ENCODE measurements around the gene CYB561D1.
A peak's percentile ranks its signal among the peaks of the same experiment; 100 is the strongest.

Gene CYB561D1

DNA sequence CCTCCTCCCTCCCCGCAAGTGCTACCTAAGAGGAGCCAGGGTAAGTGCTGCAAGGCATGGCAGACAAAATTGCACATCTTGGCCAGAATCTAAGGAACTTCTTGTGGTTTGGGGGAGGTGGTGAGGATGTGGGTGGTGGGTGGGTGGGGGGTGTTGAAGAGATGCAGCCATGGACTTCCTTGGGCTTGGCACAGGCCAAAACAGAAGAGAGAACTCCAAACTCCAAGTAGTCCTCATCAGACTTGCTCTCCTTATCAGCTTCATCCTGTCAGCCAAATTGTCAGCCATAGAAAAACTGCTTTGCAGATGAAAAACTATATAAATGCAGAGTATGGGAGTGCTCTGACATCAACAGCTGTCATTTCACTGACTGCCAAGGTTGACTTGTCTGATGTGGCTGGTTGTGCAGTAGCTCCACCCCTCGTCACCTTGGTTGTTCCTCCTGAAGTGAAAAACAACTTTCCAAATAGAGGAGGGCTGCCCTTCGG, 8.5 kb downstream of the CYB561D1 start:
- DNase-seq (ENCODE audit: low read depth), result no peak
- H3K36me3 ChIP-seq (ENCODE audit: control insufficient read depth, insufficient read depth, low read length, severe bottlenecking), result peaks cover 14% of the 10 kb centered on the region
- no peaks in the 10 kb centered on the region for H3K27me3 ChIP-seq (replicated peaks; ENCODE audit: control insufficient read depth, insufficient read depth, low read length)
- peaks cover 4% of the 10 kb centered on the region for H3K4me1 ChIP-seq (ENCODE audit: control insufficient read depth, insufficient read depth, low read length)
- H3K4me3 ChIP-seq (ENCODE audit: low read length), result no peak overlapping the region
- no peaks in the 10 kb centered on the region for H3K9me3 ChIP-seq (ENCODE audit: control insufficient read depth, low read length)
- no peak overlapping the region for H3K9ac ChIP-seq (ENCODE audit: low read length)

DNA sequence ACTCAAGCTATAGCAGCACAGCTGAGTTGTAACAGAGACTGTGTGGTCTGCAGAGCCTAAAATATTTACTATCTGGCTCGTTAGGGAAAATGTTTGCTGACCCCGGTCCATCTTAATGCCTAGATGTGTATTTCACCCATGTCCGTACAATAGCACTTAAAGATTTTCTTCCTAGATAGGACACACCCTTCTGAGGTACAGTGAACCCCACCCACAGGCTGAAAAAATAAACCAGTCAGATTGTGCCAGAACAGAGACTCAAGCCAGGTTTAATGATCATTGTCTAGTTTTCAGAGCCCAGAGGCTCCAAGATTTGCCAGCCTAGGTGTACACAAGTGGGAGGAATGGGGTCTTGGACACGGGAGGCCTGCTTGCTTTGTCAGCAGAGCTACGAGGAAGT, 10.0 kb downstream of the CYB561D1 start:
- Histone ChIP-seq H3K27me3 (replicated peaks; ENCODE audit: control insufficient read depth, insufficient read depth, low read length) (no peaks in the 10 kb centered on the region), H3K9ac (ENCODE audit: low read length) (no peak overlapping the region), H3K4me3 (ENCODE audit: low read length) (no peak overlapping the region), H3K36me3 (ENCODE audit: control insufficient read depth, insufficient read depth, low read length, severe bottlenecking) (peaks cover 7% of the 10 kb centered on the region), H3K9me3 (ENCODE audit: control insufficient read depth, low read length) (no peaks in the 10 kb centered on the region), H3K4me1 (ENCODE audit: control insufficient read depth, insufficient read depth, low read length) (peaks cover 4% of the 10 kb centered on the region)
- no peak for DNase-seq (ENCODE audit: low read depth)

DNA sequence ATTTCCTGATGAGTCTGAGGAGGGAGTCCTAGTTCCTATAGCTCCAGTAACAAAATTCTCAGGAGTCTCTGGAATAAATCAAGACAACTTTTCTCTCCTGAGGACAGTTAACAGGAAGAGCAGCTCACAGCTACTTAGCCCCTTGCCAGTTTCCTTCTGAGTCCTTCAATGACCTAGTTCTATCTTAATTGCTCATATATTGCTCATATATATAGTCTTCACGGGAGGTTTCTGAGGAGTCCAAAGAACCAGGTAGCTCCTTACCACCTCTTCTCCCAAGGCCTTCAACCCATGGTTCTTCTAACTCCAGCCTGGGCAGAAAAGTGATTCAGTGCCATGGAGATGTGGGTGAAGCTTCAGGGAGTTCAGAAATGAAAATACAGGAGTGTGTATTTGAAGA, 11.1 kb downstream of the CYB561D1 start:
- Histone ChIP-seq H3K9me3 (ENCODE audit: control insufficient read depth, low read length) (no peaks in the 10 kb centered on the region), H3K4me3 (ENCODE audit: low read length) (no peak overlapping the region), H3K27me3 (replicated peaks; ENCODE audit: control insufficient read depth, insufficient read depth, low read length) (no peaks in the 10 kb centered on the region), H3K9ac (ENCODE audit: low read length) (no peak overlapping the region), H3K4me1 (ENCODE audit: control insufficient read depth, insufficient read depth, low read length) (peaks cover 3% of the 10 kb centered on the region), H3K36me3 (ENCODE audit: control insufficient read depth, insufficient read depth, low read length, severe bottlenecking) (peaks cover 7% of the 10 kb centered on the region)
- no peak for DNase-seq (ENCODE audit: low read depth)

DNA sequence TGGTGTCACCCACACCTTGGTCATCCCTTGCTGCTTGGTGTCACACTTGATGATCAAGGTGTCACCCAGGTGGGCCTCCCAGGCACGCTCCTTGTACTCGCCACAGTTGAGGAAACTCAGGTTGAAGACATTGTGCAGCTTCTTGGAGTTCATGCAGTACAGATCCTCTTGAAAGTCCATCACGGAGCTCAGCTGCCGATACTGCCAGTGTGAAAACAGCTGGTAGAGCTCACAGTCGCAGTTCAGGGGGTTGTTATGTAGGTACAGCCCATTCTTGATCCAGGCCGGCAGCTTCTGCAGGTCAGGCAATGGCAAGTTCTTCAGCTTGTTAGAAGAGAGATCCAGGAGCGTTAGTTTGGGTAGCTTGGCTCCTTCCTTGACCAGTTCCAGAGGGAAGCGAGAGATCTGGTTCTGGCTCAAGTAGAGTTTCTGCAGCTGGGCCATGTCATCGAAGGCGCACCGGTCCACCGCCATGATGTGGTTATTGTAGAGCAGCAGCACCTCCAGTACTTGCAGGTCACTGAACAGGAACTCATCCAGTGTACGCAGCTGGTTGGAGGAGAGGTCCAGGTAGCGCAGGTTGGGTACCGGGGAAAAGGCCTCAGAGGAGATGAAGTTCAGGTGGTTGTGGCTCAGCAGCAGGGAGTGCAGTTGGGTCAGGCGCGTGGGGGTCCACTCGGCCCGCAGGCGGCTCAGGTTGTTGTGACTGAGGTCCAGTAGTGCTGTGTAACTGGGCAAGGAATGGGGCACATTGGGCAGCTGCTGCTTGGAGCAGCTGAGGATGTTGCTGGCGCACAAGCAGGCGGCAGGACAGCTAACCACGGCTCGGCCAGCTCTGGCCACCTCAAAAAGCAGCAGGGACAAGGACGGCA, 14.3 kb downstream of the CYB561D1 start:
- peaks cover 4% of the 10 kb centered on the region for H3K27me3 ChIP-seq (replicated peaks; ENCODE audit: control insufficient read depth, insufficient read depth, low read length)
- no peak for DNase-seq (ENCODE audit: low read depth)
- H3K4me3 ChIP-seq (ENCODE audit: low read length), result no peak overlapping the region
- peaks cover 9% of the 10 kb centered on the region for H3K4me1 ChIP-seq (ENCODE audit: control insufficient read depth, insufficient read depth, low read length)
- no peaks in the 10 kb centered on the region for H3K36me3 ChIP-seq (ENCODE audit: control insufficient read depth, insufficient read depth, low read length, severe bottlenecking)
- H3K9ac ChIP-seq (ENCODE audit: low read length), result no peak overlapping the region
- H3K9me3 ChIP-seq (ENCODE audit: control insufficient read depth, low read length), result no peaks in the 10 kb centered on the region

DNA sequence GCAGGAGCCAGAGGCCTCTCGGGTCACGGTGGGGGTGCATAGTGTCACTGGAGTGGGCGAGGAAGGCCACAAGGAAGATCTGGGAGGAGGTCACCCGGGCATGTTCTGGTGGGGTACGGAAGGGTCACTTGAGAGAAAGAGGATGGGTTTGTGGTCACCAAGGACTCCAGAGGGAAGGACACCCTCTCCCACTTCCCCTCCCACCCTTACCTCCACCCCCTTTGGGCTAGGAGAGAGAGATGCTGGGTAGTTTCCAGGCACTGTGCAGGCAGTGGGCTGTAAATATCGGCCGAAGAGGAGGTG, 14.9 kb downstream of the CYB561D1 start:
- peaks cover 4% of the 10 kb centered on the region for H3K27me3 ChIP-seq (replicated peaks; ENCODE audit: control insufficient read depth, insufficient read depth, low read length)
- no peaks in the 10 kb centered on the region for H3K9me3 ChIP-seq (ENCODE audit: control insufficient read depth, low read length)
- peak overlapping the region; percentile 69 for H3K9ac ChIP-seq (ENCODE audit: low read length)
- H3K36me3 ChIP-seq (ENCODE audit: control insufficient read depth, insufficient read depth, low read length, severe bottlenecking), result no peaks in the 10 kb centered on the region
- no peak for DNase-seq (ENCODE audit: low read depth)
- peaks cover 9% of the 10 kb centered on the region for H3K4me1 ChIP-seq (ENCODE audit: control insufficient read depth, insufficient read depth, low read length)
- H3K4me3 ChIP-seq (ENCODE audit: low read length), result peak overlapping the region; percentile 87

DNA sequence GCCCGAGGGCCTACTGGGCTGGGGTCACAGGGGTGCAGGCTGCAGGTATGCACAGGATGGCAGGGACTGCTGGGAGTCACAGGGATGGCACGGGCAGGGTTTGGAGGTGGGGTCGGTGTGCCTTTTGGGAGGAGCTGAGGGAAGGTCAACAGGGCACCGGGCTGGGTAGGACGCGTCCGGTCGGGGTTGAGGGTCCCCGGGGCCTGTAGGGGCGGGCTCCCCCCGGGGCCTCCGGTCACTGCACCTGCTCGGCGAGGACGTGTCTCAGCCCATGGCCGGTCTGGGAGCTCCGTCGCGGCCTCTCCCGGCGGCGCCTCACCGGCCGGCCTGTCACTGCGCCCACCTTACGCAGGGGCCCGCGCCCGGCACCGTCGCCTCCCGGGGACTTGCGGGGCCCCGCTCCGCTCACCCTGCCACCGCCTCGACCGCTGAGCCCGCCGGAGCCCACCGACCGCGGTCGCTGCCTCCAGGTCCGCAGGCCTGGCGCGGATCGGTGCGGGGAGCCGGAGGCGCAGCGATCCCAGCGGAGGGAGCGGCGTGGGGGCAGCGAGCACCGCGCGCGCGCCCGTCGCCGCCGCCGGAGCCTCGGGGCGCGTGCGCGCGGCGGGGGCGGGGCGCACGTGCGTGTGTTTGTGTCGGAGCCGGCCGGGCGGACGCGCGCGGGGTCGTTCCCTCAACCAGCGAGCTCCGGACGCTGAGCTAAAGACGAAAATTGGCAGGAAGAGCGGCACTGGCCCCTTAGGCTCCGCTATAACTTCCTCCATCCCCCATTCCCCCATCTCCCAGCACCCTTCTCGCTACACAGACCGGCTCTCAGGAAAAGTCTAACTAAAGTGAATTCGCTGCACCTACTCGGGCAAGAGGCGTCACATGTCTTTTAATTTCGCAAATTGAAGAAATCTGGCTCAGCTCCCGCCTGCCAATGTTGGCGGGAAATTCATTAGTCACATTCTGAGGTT, 15.6 kb downstream of the CYB561D1 start, which contains the start of gene AMIGO1:
AMIGO1 (minus strand) TSS at position 552 of the 959 bp plus-strand sequence. CDS start 815 bp downstream, outside the sequence.
- peak; percentile 78 for DNase-seq (ENCODE audit: low read depth)
- Histone ChIP-seq H3K36me3 (ENCODE audit: control insufficient read depth, insufficient read depth, low read length, severe bottlenecking) (no peaks in the 10 kb centered on the region), H3K4me1 (ENCODE audit: control insufficient read depth, insufficient read depth, low read length) (peaks cover 9% of the 10 kb centered on the region), H3K9me3 (ENCODE audit: control insufficient read depth, low read length) (no peaks in the 10 kb centered on the region), H3K4me3 (ENCODE audit: low read length) (peak within 1 kb of the TSS; percentile 87), H3K9ac (ENCODE audit: low read length) (peak within 1 kb of the TSS; percentile 69), H3K27me3 (replicated peaks; ENCODE audit: control insufficient read depth, insufficient read depth, low read length) (peaks cover 4% of the 10 kb centered on the region)

DNA sequence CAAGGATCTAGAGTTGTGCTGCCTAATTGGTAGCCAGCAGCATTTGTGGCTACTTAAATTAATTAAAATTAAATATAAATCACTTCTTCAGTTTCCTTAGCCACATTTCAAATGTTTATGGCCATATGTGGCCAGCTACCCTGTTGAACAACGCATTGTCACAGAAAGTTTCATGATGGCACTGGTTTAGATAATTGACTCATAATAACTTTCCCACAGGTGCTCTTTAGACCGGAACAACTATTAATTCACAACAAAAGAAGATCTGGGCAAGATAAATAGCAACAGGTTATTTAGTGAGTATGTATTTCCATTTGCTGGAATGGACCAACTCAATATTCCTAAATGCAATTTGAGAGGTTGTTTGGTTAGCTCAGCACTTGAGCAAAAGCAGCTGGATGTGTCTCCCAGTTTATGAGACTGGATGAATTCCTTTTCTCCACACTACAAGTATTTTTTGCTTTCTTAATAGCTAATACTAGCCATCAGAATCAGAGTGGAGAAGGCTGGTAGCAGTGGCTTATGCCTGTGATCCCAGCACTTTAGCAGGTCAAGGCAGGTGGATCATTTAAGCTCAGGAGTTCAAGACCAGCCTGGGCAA, 19.3 kb downstream of the CYB561D1 start:
- H3K9me3 ChIP-seq (ENCODE audit: control insufficient read depth, low read length), result no peaks in the 10 kb centered on the region
- H3K4me3 ChIP-seq (ENCODE audit: low read length), result no peak overlapping the region
- DNase-seq (ENCODE audit: low read depth), result no peak
- H3K9ac ChIP-seq (ENCODE audit: low read length), result no peak overlapping the region
- H3K4me1 ChIP-seq (ENCODE audit: control insufficient read depth, insufficient read depth, low read length), result peaks cover 9% of the 10 kb centered on the region
- no peaks in the 10 kb centered on the region for H3K36me3 ChIP-seq (ENCODE audit: control insufficient read depth, insufficient read depth, low read length, severe bottlenecking)
- H3K27me3 ChIP-seq (replicated peaks; ENCODE audit: control insufficient read depth, insufficient read depth, low read length), result peaks cover 4% of the 10 kb centered on the region

DNA sequence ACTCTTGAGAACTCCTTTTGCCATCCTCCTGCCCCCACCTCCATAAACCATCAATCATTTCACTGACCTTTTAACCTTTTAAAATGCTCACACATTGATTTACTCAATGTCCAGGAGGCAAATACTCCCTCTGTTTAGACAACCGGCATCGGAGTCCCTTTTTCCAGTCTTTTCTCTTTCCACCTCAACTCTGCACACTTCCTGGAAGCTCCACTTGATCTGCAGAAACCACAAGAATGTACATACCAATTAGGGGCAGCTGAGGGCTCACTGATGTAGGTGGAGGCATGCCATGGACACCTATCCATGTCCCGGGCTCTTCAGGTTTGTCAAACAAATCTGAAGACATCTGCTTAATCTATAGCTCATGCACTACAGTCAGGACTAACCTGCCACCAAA, 21.0 kb downstream of the CYB561D1 start:
- H3K27me3 ChIP-seq (replicated peaks; ENCODE audit: control insufficient read depth, insufficient read depth, low read length), result peaks cover 4% of the 10 kb centered on the region
- no peaks in the 10 kb centered on the region for H3K36me3 ChIP-seq (ENCODE audit: control insufficient read depth, insufficient read depth, low read length, severe bottlenecking)
- no peak overlapping the region for H3K4me3 ChIP-seq (ENCODE audit: low read length)
- H3K4me1 ChIP-seq (ENCODE audit: control insufficient read depth, insufficient read depth, low read length), result peaks cover 7% of the 10 kb centered on the region
- H3K9ac ChIP-seq (ENCODE audit: low read length), result no peak overlapping the region
- DNase-seq (ENCODE audit: low read depth), result no peak
- no peaks in the 10 kb centered on the region for H3K9me3 ChIP-seq (ENCODE audit: control insufficient read depth, low read length)

DNA sequence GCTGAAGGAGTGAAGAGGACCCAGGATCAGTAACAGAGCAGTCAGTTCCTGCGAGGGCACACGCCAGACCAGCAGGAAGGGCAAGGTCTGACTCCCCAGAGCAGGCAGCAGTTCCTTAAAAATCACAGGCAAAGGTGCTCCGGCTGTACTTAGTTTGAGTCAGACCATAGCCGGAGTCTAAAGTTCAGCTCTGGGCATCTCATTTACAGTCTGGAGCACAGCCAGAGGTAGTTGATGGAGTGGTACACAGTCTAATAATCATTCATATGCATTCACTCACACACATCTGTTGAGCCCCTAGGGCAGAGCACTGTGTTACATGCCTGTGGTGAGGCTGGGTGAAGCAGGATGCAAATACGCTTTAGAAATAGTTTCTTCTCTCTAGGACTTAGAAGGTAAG, 23.0 kb downstream of the CYB561D1 start:
- peak; percentile 59 for DNase-seq (ENCODE audit: low read depth)
- peaks cover 8% of the 10 kb centered on the region for H3K4me1 ChIP-seq (ENCODE audit: control insufficient read depth, insufficient read depth, low read length)

DNA sequence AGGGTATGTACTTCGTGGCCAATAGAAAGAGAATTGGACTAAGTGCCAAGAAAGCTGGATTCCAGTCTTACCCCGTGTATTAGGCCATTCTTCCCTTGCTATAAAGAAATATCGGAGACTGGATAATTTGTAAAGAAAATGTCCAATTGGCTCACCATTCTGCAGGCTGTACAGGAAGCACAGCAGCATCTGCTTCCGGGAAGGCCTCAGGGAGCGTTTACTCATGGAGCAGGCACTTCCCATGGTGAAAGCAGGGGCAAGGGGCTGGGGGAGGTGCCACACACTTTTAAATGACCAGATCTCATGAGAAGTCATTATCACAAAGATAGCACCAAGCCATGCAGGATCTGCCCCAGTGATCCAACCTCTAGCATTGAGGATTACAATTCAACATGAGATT, 23.4 kb downstream of the CYB561D1 start:
- H3K36me3 ChIP-seq (ENCODE audit: control insufficient read depth, insufficient read depth, low read length, severe bottlenecking), result no peaks in the 10 kb centered on the region
- no peak for DNase-seq (ENCODE audit: low read depth)
- peaks cover 14% of the 10 kb centered on the region for H3K27me3 ChIP-seq (replicated peaks; ENCODE audit: control insufficient read depth, insufficient read depth, low read length)
- H3K9ac ChIP-seq (ENCODE audit: low read length), result no peak overlapping the region
- H3K9me3 ChIP-seq (ENCODE audit: control insufficient read depth, low read length), result no peaks in the 10 kb centered on the region
- H3K4me1 ChIP-seq (ENCODE audit: control insufficient read depth, insufficient read depth, low read length), result peaks cover 11% of the 10 kb centered on the region
- H3K4me3 ChIP-seq (ENCODE audit: low read length), result no peak overlapping the region

More for the DNA sequence above, 23.0 kb downstream of the CYB561D1 start:
- Histone ChIP-seq H3K9ac (ENCODE audit: low read length) (no peak overlapping the region), H3K4me3 (ENCODE audit: low read length) (no peak overlapping the region), H3K9me3 (ENCODE audit: control insufficient read depth, low read length) (no peaks in the 10 kb centered on the region), H3K36me3 (ENCODE audit: control insufficient read depth, insufficient read depth, low read length, severe bottlenecking) (no peaks in the 10 kb centered on the region), H3K27me3 (replicated peaks; ENCODE audit: control insufficient read depth, insufficient read depth, low read length) (peaks cover 10% of the 10 kb centered on the region)

Data from adipocyte (in vitro differentiated cells).